ENCODE results near the gene ST8SIA6. TPM values are rescaled to one million over a fixed set of nuclear protein-coding genes. Genes with fewer than 3 reads are reported as not detected.

The ST8SIA6 gene
- total RNA-seq, 1 experiment from 2014 or later = 1.3 TPM

GRCh38 chr10:17479822-17480221 lies 25.4 kb upstream of the ST8SIA6 start:
- RAD21 ChIA-PET (ENCODE audit: low non-redundant PET in 1 of 2, low total read pairs in 2 of 2, uncharacterized antibody in 2 of 2, unreplicated experiment in 2 of 2) = no interaction called here
- POLR2A ChIA-PET = no interaction called here
- H3K4me2 ChIP-seq (ENCODE audit: low read length) = no peak overlapping the region
- H3K4me1 ChIP-seq (ENCODE audit: control insufficient read depth in 1 of 2, insufficient read depth in 2 of 2, low read length in 2 of 2) = peaks cover 0 to 2% of the 10 kb centered on the region in 2 experiments; a peak in 2 of 4 replicates
- BruUV-seq (replicated peaks) = no TSS peak
- no peaks in the 10 kb centered on the region for H3K9me2 ChIP-seq (ENCODE audit: insufficient read depth)
- H3K4me3 ChIP-seq (replicated peaks in 1 of 2; ENCODE audit: low read depth in 1 of 2, low read length in 2 of 2) = no peak overlapping the region
- no peak overlapping the region for H2AFZ ChIP-seq (ENCODE audit: low read depth, low read length, poor library complexity, severe bottlenecking)
- no peaks in the 10 kb centered on the region for H3K36me3 ChIP-seq (ENCODE audit: control insufficient read depth in 1 of 2, insufficient read depth in 2 of 2, low read length in 2 of 2)
- H3K79me2 ChIP-seq (ENCODE audit: insufficient read depth, low read length) = no peaks in the 10 kb centered on the region
- DNase-seq (ENCODE audit: low read depth, low spot score) (no peak), ATAC-seq (no peak)
- H3K9me3 ChIP-seq (ENCODE audit: control insufficient read depth in 1 of 2, insufficient read depth in 1 of 2, low read depth in 1 of 2, low read length in 2 of 2) = no peaks in the 10 kb centered on the region; a peak in 1 of 4 replicates
- no peaks in the 10 kb centered on the region for H4K20me1 ChIP-seq (ENCODE audit: insufficient read depth)
- TF ChIP-seq TCF7L2 (IDR thresholded peaks at IDR 0.05; ENCODE audit: borderline replicate concordance, extremely low read depth, insufficient read depth, insufficient read length) (no peak), SIN3A (IDR thresholded peaks at IDR 0.05; ENCODE audit: low read depth) (no peak), SRF (IDR thresholded peaks at IDR 0.05; ENCODE audit: low read depth) (no peak), ZFX (IDR thresholded peaks at IDR 0.05) (no peak), EZH2phosphoT487 (IDR thresholded peaks at IDR 0.05; ENCODE audit: borderline replicate concordance) (no peak), ELF1 (IDR thresholded peaks at IDR 0.05; ENCODE audit: borderline replicate concordance, low read depth) (no peak), REST (IDR thresholded peaks at IDR 0.05; ENCODE audit: low read depth) (no peak), CEBPB (IDR thresholded peaks at IDR 0.05; ENCODE audit: low read depth) (no peak), EGR1 (IDR thresholded peaks at IDR 0.05; ENCODE audit: low read depth) (no peak), CBX3 (IDR thresholded peaks at IDR 0.05; ENCODE audit: low read depth) (no peak), FOSL1 (IDR thresholded peaks at IDR 0.05; ENCODE audit: low read depth) (no peak), JUND (IDR thresholded peaks at IDR 0.05) (no peak)
- TF ChIP-seq, protein P1, sequence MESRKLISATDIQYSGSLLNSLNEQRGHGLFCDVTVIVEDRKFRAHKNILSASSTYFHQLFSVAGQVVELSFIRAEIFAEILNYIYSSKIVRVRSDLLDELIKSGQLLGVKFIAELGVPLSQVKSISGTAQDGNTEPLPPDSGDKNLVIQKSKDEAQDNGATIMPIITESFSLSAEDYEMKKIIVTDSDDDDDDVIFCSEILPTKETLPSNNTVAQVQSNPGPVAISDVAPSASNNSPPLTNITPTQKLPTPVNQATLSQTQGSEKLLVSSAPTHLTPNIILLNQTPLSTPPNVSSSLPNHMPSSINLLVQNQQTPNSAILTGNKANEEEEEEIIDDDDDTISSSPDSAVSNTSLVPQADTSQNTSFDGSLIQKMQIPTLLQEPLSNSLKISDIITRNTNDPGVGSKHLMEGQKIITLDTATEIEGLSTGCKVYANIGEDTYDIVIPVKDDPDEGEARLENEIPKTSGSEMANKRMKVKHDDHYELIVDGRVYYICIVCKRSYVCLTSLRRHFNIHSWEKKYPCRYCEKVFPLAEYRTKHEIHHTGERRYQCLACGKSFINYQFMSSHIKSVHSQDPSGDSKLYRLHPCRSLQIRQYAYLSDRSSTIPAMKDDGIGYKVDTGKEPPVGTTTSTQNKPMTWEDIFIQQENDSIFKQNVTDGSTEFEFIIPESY (IDR thresholded peaks at IDR 0.05; ENCODE audit: extremely low read depth, insufficient replicate concordance, low read length) = no peak
- CTCF ChIA-PET = no interaction called here
- H3K27ac ChIP-seq (ENCODE audit: low read depth, low read length) = no peak overlapping the region
- no peaks in the 10 kb centered on the region for H3K27me3 ChIP-seq (ENCODE audit: insufficient read depth, low read length)
- H3K9ac ChIP-seq (ENCODE audit: low read length) = no peak overlapping the region
- intact Hi-C loops (cut with micrococcal nuclease) = no loop called here

Data from HCT116 (cell line).